ENCODE results near the gene SETD2. TPM values are rescaled to one million over a fixed set of nuclear protein-coding genes. Genes with fewer than 3 reads are reported as not detected.
"Not testable (repeated sequence)": the region's sequence is repeated elsewhere in the genome, so short reads cannot be mapped to it uniquely, and the experiment has no call there.

Gene SETD2
- total RNA-seq, 1 donor, result 45.3 TPM

- no peak for DNase-seq (ENCODE audit: low read depth)
- no peak for TF ChIP-seq CTCF (IDR thresholded peaks at IDR 0.05; ENCODE audit: insufficient read depth, low read depth, low read length)
- no peak overlapping the region for H3K4me3 ChIP-seq (ENCODE audit: low read depth, low read length)
Measured at GRCh38 chr3:47130557-47130956, 33.4 kb downstream of the SETD2 start.

DNA sequence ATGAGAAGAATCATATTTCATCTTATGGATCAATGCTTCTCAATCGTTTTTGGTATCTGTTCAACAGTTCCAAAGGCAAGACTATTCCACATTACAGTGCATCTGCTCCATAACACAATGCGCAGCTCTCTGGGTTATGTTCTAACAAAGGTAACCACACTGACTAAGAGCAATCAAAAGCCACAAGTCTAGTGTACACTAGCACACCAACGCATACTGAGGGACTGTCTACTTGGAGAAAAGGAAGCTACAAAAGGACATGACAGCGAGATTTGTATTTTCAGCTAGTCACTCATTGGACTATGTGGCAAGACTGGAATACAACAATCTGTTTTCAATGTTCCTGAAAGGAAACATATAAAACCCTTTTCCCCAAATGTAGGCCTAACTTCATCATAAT is 35.8 kb downstream of the SETD2 start:
- DNase-seq (ENCODE audit: low read depth), result no peak
- no peak for TF ChIP-seq CTCF (IDR thresholded peaks at IDR 0.05; ENCODE audit: insufficient read depth, low read depth, low read length)
- H3K4me3 ChIP-seq (ENCODE audit: low read depth, low read length), result no peak overlapping the region

- DNase-seq (ENCODE audit: low read depth), result no peak
- no peak overlapping the region for H3K4me3 ChIP-seq (ENCODE audit: low read depth, low read length)
- TF ChIP-seq CTCF (IDR thresholded peaks at IDR 0.05; ENCODE audit: insufficient read depth, low read depth, low read length), result no peak
Measured at GRCh38 chr3:47123857-47124256, 40.1 kb downstream of the SETD2 start.

DNA sequence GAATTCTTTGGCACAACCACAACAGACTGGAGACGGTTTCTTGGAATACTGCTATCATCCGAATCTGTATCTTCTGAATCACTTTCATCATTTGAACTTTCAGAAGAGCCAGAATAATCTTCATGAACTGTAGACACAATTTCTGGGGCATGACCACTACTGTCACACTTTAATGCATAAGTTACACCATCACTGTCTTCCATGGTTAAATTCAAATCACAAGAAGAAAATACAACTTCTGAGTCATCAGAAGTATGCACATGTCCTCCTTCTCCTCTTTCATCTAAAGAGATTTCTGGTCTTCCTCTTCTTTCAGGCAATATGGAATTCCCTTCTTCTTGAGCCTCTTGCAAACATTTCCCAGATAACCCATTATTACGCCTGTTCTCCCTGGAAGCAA is 42.5 kb downstream of the SETD2 start:
- no peak overlapping the region for H3K4me3 ChIP-seq (ENCODE audit: low read depth, low read length)
- no peak for DNase-seq (ENCODE audit: low read depth)
- no peak for TF ChIP-seq CTCF (IDR thresholded peaks at IDR 0.05; ENCODE audit: insufficient read depth, low read depth, low read length)

- no peak overlapping the region for H3K4me3 ChIP-seq (ENCODE audit: low read depth, low read length)
- no peak for DNase-seq (ENCODE audit: low read depth)
- TF ChIP-seq CTCF (IDR thresholded peaks at IDR 0.05; ENCODE audit: insufficient read depth, low read depth, low read length), result no peak
Measured at GRCh38 chr3:47120138-47120537, 43.8 kb downstream of the SETD2 start.

- H3K4me3 ChIP-seq (ENCODE audit: low read depth, low read length); DNase-seq (ENCODE audit: low read depth): not testable (repeated sequence)
Measured at GRCh38 chr3:47119387-47119786, 44.5 kb downstream of the SETD2 start.

DNA sequence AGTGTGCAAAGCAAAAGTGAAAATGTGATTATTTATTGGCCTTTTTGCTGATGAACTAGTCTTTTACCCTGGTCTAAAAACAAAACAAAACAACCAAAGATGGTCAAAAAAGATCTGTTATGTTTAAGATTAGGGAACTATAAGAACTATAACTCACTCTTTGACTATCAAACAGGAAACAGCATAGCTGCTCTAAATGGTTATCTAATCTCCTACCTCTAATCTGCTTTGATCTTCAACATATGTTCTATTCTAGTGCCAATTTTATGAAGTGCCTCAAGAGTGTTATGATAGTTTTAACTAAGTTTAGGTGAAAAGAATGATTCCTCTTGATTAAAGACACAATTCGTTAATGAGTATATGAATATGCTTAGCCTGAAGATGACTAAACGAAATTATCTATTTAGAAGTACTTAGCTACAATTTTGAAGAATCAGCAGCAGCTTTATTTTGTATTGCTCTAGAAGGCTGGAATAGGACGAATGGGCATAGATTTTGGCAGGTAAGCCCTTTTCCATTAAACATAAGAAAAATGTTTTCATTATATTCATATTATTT is 46.0 kb downstream of the SETD2 start:
- H3K4me3 ChIP-seq (ENCODE audit: low read depth, low read length), result no peak overlapping the region
- TF ChIP-seq CTCF (IDR thresholded peaks at IDR 0.05; ENCODE audit: insufficient read depth, low read depth, low read length), result no peak
- peak; percentile 54 for DNase-seq (ENCODE audit: low read depth)

DNA sequence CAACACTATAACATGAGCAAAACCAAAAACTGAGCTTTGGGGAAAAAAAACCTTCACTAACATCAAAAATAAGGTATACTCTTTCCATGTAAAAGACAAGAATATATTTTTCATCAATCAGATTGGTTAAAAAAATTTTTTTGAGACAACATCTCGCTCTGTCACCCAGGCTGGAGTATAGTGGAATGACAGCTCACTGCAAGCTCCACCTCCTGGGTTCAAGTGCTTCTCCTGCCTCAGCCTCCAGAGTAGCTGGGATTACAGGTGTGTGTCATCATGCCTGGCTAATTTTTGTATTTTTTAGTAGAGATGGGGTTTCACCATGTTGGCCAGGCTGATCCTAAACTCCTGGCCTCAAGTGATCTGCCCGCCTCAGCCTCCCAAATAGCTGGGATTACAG is 48.4 kb downstream of the SETD2 start:
- H3K4me3 ChIP-seq (ENCODE audit: low read depth, low read length); DNase-seq (ENCODE audit: low read depth): not testable (repeated sequence)
